Endothelial cell of umbilical vein (primary cell): ENCODE data around the gene CLEC20A.

Experiments
- CTCF ChIP-seq, 2 donors: IDR thresholded peaks; 1 replicate in 1 of 2; 2 replicates in 1 of 2; pipeline ENCODE4 v1.5.1; 2011; ENCODE audit warnings: low read length in 2 of 2, mild to moderate bottlenecking in 2 of 2, moderate library complexity in 2 of 2, control low read depth in 1 of 2, inconsistent platforms in 1 of 2, low read depth in 1 of 2; ENCODE audit not compliant: insufficient read depth in 1 of 2; ENCODE audit errors: extremely low read depth in 1 of 2
- EZH2 ChIP-seq: IDR thresholded peaks from 2 replicates; pipeline ENCODE4 v1.6.1; 2012; ENCODE audit warnings: borderline replicate concordance, low read depth, mild to moderate bottlenecking, moderate library complexity, low read length, inconsistent platforms; ENCODE audit not compliant: severe bottlenecking
- FOS ChIP-seq: IDR thresholded peaks from 2 replicates; pipeline ENCODE4 v1.6.1; 2011; ENCODE audit warnings: mild to moderate bottlenecking, low read length, moderate library complexity, borderline replicate concordance; ENCODE audit not compliant: insufficient read depth
- GATA2 ChIP-seq: IDR thresholded peaks from 2 replicates; pipeline ENCODE4 v1.7.0; 2011; ENCODE audit warnings: low read depth, mild to moderate bottlenecking, moderate library complexity, mixed read lengths, low read length; ENCODE audit not compliant: insufficient read length, insufficient read depth
- JUN ChIP-seq: IDR thresholded peaks from 2 replicates; pipeline ENCODE4 v1.6.1; 2011; ENCODE audit warnings: borderline replicate concordance, low read depth; ENCODE audit not compliant: insufficient read length, insufficient read depth
- MAX ChIP-seq: IDR thresholded peaks from 2 replicates; pipeline ENCODE4 v1.6.1; 2011; ENCODE audit not compliant: insufficient read depth, insufficient read length
- MYC ChIP-seq: IDR thresholded peaks from one replicate; pipeline ENCODE4 v1.6.1; 2011; ENCODE audit warnings: mild to moderate bottlenecking, low read depth, low read length
- POLR2A ChIP-seq: IDR thresholded peaks from 2 replicates; pipeline ENCODE4 v1.6.1; 2012; ENCODE audit warnings: low read depth, mild to moderate bottlenecking, control low read depth, low read length
- POLR2AphosphoS5 ChIP-seq: IDR thresholded peaks from 2 replicates; pipeline ENCODE4 v1.6.1; 2012; ENCODE audit warnings: low read depth, mild to moderate bottlenecking, control low read depth, low read length, moderate library complexity; ENCODE audit not compliant: insufficient read depth

GRCh38 chr1:178472531-178472930 is 24.2 kb downstream of the CLEC20A start:
- TF ChIP-seq CTCF (IDR thresholded peaks at IDR 0.05; ENCODE audit: extremely low read depth in 1 of 2, insufficient read depth in 1 of 2, low read depth in 1 of 2, low read length in 2 of 2) (no peak), EZH2 (no peak), FOS (no peak), POLR2AphosphoS5 (no peak), MAX (no peak), POLR2A (no peak), MYC (no peak), JUN (no peak), GATA2 (no peak)
